ENCODE data around the gene ANO6.

GRCh38 chr12:45168976-45169375, 46.9 kb upstream of the ANO6 start:
- TF ChIP-seq CTCF (conservative IDR thresholded peaks at IDR 0.05 in 1 of 2, IDR thresholded peaks at IDR 0.05 in 1 of 2; ENCODE audit: extremely low read depth in 1 of 2, insufficient read depth in 1 of 2, low read depth in 1 of 2, low read length in 2 of 2) = no peak
- TF ChIP-seq EZH2 (IDR thresholded peaks at IDR 0.05; ENCODE audit: borderline replicate concordance, low read length) = no peak

Data from mammary epithelial cell (primary cell).